B cell (primary cell): ENCODE results near the gene CST7. TPM values are rescaled to one million over a fixed set of nuclear protein-coding genes. Genes with fewer than 3 reads are reported as not detected.

Experiments used
- ATAC-seq: fragments of 200-7000 bp; cut with Tn5 transposase; one replicate; pipeline ENCODE4 v1.10.0; 2021; ENCODE audit warnings: low read depth, mild to moderate bottlenecking, moderate number of reproducible peaks, moderate library complexity
- CTCF ChIA-PET: fragments of 350-600 bp; sonication (Branson Sonifier 250); formaldehyde crosslinking; loops from one replicate; lab custom pipeline; 2021; ENCODE audit warnings: antibody characterized with exemption, inconsistent platforms; lab: Charles Lee
- POLR2A ChIA-PET: fragments of 350-600 bp; sonication (Branson Sonifier 250); formaldehyde crosslinking; loops from one replicate; lab custom pipeline; 2021; ENCODE audit warnings: antibody characterized with exemption; lab: Charles Lee
- DNase-seq: peaks from one replicate; pipeline ENCODE4 v3.0.0; 2013
- H2AFZ ChIP-seq: 2 replicates; pipeline ENCODE4 v1.6.1; 2012; ENCODE audit warnings: mild to moderate bottlenecking, low read depth, low read length; ENCODE audit not compliant: insufficient read depth, poor library complexity, severe bottlenecking
- H3K27ac ChIP-seq, 2 donors: 1 replicate in 1 of 2; 2 replicates in 1 of 2; pipeline ENCODE4 v1.5.1; 2012 to 2013; ENCODE audit warnings: low read length in 2 of 2, mild to moderate bottlenecking in 2 of 2, moderate library complexity in 1 of 2
- H3K27me3 ChIP-seq, 4 experiments: fragments of 200-600 bp in 1 of 4; sonication (generic) in 1 of 4; replicated peaks in 1 of 4; 1 replicate in 2 of 4; 2 replicates in 2 of 4; pipeline versions ENCODE4 v1.6.1 to v1.7.0; 2013 to 2016; ENCODE audit warnings: low read length in 3 of 4, mild to moderate bottlenecking in 2 of 4, mixed read lengths in 1 of 4, moderate library complexity in 1 of 4; ENCODE audit not compliant: insufficient read depth in 4 of 4, control insufficient read depth in 3 of 4; ENCODE audit errors: control extremely low read depth in 1 of 4
- H3K36me3 ChIP-seq, 2 experiments: replicated peaks in 1 of 2; 1 replicate in 1 of 2; 2 replicates in 1 of 2; pipeline versions ENCODE4 v1.6.1 to v1.7.1; 2013; ENCODE audit warnings: low read length in 1 of 2; ENCODE audit not compliant: insufficient read depth in 2 of 2, control insufficient read depth in 1 of 2; ENCODE audit errors: control extremely low read depth in 1 of 2, extremely low read depth in 1 of 2
- H3K4me1 ChIP-seq, 2 donors: fragments of 200-600 bp in 1 of 2; sonication (generic) in 1 of 2; 1 replicate in 1 of 2; 2 replicates in 1 of 2; pipeline versions ENCODE4 v1.5.1 to v1.6.1; 2013 to 2017; ENCODE audit warnings: low read length in 2 of 2; ENCODE audit not compliant: control insufficient read depth in 2 of 2, insufficient read depth in 2 of 2
- H3K4me2 ChIP-seq: replicated peaks from 2 replicates; pipeline ENCODE3; 2012; ENCODE audit warnings: mild to moderate bottlenecking, low read depth, low read length; ENCODE audit not compliant: poor library complexity, severe bottlenecking
- H3K4me3 ChIP-seq, 5 experiments: fragments of 200-600 bp in 1 of 5; sonication (generic) in 1 of 5; 1 replicate in 3 of 5; 2 replicates in 2 of 5; pipeline versions ENCODE4 v1.5.1 to v1.7.0; 2011 to 2016; ENCODE audit warnings: low read length in 4 of 5, mild to moderate bottlenecking in 4 of 5, low read depth in 2 of 5, control low read depth in 1 of 5, moderate library complexity in 1 of 5; ENCODE audit not compliant: insufficient read depth in 1 of 5; ENCODE audit errors: control extremely low read depth in 1 of 5, extremely low read depth in 1 of 5
- H3K79me2 ChIP-seq: fragments of 200-600 bp; sonication (generic); one replicate; pipeline ENCODE4 v1.6.0; 2016; ENCODE audit warnings: low read length; ENCODE audit not compliant: control insufficient read depth, insufficient read depth
- H3K9ac ChIP-seq: fragments of 200-600 bp; sonication (generic); 2 replicates; pipeline ENCODE4 v1.6.1; 2017; ENCODE audit warnings: mild to moderate bottlenecking, low read length, moderate library complexity
- H3K9me3 ChIP-seq, 3 donors: one replicate each; pipeline versions ENCODE4 v1.6.1 to v1.7.1; 2013; ENCODE audit warnings: low read length in 2 of 3; ENCODE audit not compliant: control insufficient read depth in 2 of 3, insufficient read depth in 1 of 3; ENCODE audit errors: control extremely low read depth in 1 of 3
- H4K20me1 ChIP-seq: 2 replicates; pipeline ENCODE4 v1.6.0; 2012; ENCODE audit warnings: mild to moderate bottlenecking, low read length; ENCODE audit not compliant: insufficient read depth, control insufficient read depth, poor library complexity, severe bottlenecking
- H3K27ac Mint-ChIP-seq: one replicate; pipeline ENCODE4 v1.8.0; 2021; ENCODE audit warnings: mixed read lengths
- H3K27me3 Mint-ChIP-seq: one replicate; pipeline ENCODE4 v1.8.0; 2021; ENCODE audit warnings: mixed read lengths
- H3K4me1 Mint-ChIP-seq: one replicate; pipeline ENCODE4 v1.8.0; 2021; ENCODE audit warnings: mixed read lengths
- H3K4me3 Mint-ChIP-seq: one replicate; pipeline ENCODE4 v1.8.0; 2021; ENCODE audit warnings: mixed read lengths
- H3K9me3 Mint-ChIP-seq: one replicate; pipeline ENCODE4 v1.8.0; 2022; ENCODE audit warnings: mixed read lengths; ENCODE audit not compliant: insufficient read depth
- CTCF ChIP-seq: fragments of 200-600 bp; IDR thresholded peaks from one replicate; pipeline ENCODE4 v1.8.0; 2022; ENCODE audit warnings: antibody characterized with exemption, mild to moderate bottlenecking
- EZH2 ChIP-seq: IDR thresholded peaks from 2 replicates; pipeline ENCODE4 v1.6.1; 2012; ENCODE audit warnings: borderline replicate concordance, low read depth, mild to moderate bottlenecking, moderate library complexity, low read length; ENCODE audit not compliant: insufficient read depth, poor library complexity, severe bottlenecking
- WGBS: methylation state at CpG from one replicate; pipeline ENCODE4 v1.1.5; 2013; ENCODE audit warnings: missing lambda C conversion rate; ENCODE audit not compliant: insufficient coverage; 5-methylcytosine and 5-hydroxymethylcytosine counted together
- intact Hi-C: fragments of 100-400 bp; cut with micrococcal nuclease; formaldehyde crosslinking; loops from one replicate; pipeline ENCODE4 v1.10.0; 2022
- polyA plus RNA-seq: library from polyadenylated mRNA; depleted of rRNA; stranded (reverse); fragments of >200 nt; gene quantifications from 2 replicates; pipeline ENCODE4 v1.2.3, GENCODE V29; 2012
- total RNA-seq, 2 donors: library from RNA; stranded (reverse); fragments of 120-200 nt in 1 of 2; gene quantifications; 1 replicate in 1 of 2; 2 replicates in 1 of 2; pipeline versions ENCODE4 v1.2.3 to v1.2.4, GENCODE V29; 2013 to 2022

CST7 gene
- total and polyA plus RNA-seq, 2 donors (not counting 1 experiment from before 2014, with no cell fraction given) = 0.94 to 3.4 TPM

GRCh38 chr20:24959591-24960301 is 10.7 kb downstream of the CST7 start:
- Histone ChIP-seq H2AFZ (no peak overlapping the region), H3K27ac (no peak overlapping the region), H3K9me3 (no peaks in the 10 kb centered on the region), H3K4me2 (no peak overlapping the region), H3K36me3 (peaks cover 7 to 35% of the 10 kb centered on the region in 2 experiments), H3K79me2 (no peaks in the 10 kb centered on the region), H3K4me1 (peaks cover 5% of the 10 kb centered on the region in 2 donors), H3K27me3 (no peaks in the 10 kb centered on the region), H3K9ac (no peak overlapping the region), H3K4me3 (no peak overlapping the region), H4K20me1 (no peaks in the 10 kb centered on the region)
- ATAC-seq (no peak), DNase-seq (no peak)
- H3K9me3 Mint-ChIP-seq = no peaks in the 10 kb centered on the region
- H3K27me3 Mint-ChIP-seq = no peaks in the 10 kb centered on the region
- intact Hi-C loops = no loop called here
- H3K4me3 Mint-ChIP-seq = no peak overlapping the region
- WGBS = 95% methylated on average over 14 of the region's 14 CpGs
- ChIA-PET POLR2A (no interaction called here), CTCF (no interaction called here)
- TF ChIP-seq EZH2 (no peak), CTCF (no peak)
- peaks cover 12% of the 10 kb centered on the region for H3K4me1 Mint-ChIP-seq
- H3K27ac Mint-ChIP-seq = no peak overlapping the region

- H3K79me2 ChIP-seq = no peaks in the 10 kb centered on the region
- H3K4me3 ChIP-seq = no peak overlapping the region
- WGBS = 95% methylated on average over 10 of the region's 10 CpGs
- no peaks in the 10 kb centered on the region for H3K9me3 ChIP-seq
- TF ChIP-seq EZH2 (no peak), CTCF (no peak)
- CTCF ChIA-PET = no interaction called here
- H3K4me1 Mint-ChIP-seq = peaks cover 7% of the 10 kb centered on the region
- no peak overlapping the region for H3K9ac ChIP-seq
- H3K36me3 ChIP-seq = peaks cover 7 to 37% of the 10 kb centered on the region in 2 experiments
- no peaks in the 10 kb centered on the region for H3K4me1 ChIP-seq
- POLR2A ChIA-PET = no interaction called here
- no peak for ATAC-seq
- H4K20me1 ChIP-seq = no peaks in the 10 kb centered on the region
- no peak overlapping the region for H3K27ac Mint-ChIP-seq
- no peak overlapping the region for H3K27ac ChIP-seq
- H3K9me3 Mint-ChIP-seq = no peaks in the 10 kb centered on the region
- no peak overlapping the region for H3K4me2 ChIP-seq
- no peak overlapping the region for H2AFZ ChIP-seq
- H3K4me3 Mint-ChIP-seq = no peak overlapping the region
- H3K27me3 Mint-ChIP-seq = no peaks in the 10 kb centered on the region
- intact Hi-C loops = no loop called here
- no peak for DNase-seq
- no peaks in the 10 kb centered on the region for H3K27me3 ChIP-seq
Measured at GRCh38 chr20:24960302-24960801, 11.3 kb downstream of the CST7 start.
